H9 (cell line): ENCODE results near the gene NHERF1. TPM values are rescaled to one million over a fixed set of nuclear protein-coding genes. Genes with fewer than 3 reads are reported as not detected.

Experiments used
- DNase-seq: peaks from one replicate; pipeline ENCODE4 v3.0.0-alpha.2; 2017
- H2AFZ ChIP-seq: one replicate; pipeline ENCODE4 v1.6.1; 2013; ENCODE audit warnings: mild to moderate bottlenecking, low read length, control low read depth, moderate library complexity
- H2AK5ac ChIP-seq: 2 replicates; pipeline ENCODE4 v1.6.1; 2013; ENCODE audit warnings: low read length, control low read depth, mixed read lengths; ENCODE audit not compliant: insufficient read length
- H2BK120ac ChIP-seq: one replicate; pipeline ENCODE4 v1.6.1; 2013; ENCODE audit warnings: low read depth, mild to moderate bottlenecking, low read length, control low read depth, inconsistent platforms; ENCODE audit not compliant: poor library complexity, severe bottlenecking
- H2BK12ac ChIP-seq: 2 replicates; pipeline ENCODE4 v1.6.1; 2013; ENCODE audit warnings: low read length, control low read depth, mixed read lengths, low read depth; ENCODE audit not compliant: insufficient read length
- H2BK15ac ChIP-seq: 2 replicates; pipeline ENCODE4 v1.6.1; 2013; ENCODE audit warnings: low read depth, low read length, control low read depth
- H2BK20ac ChIP-seq: one replicate; pipeline ENCODE4 v1.6.1; 2013; ENCODE audit warnings: low read depth, mild to moderate bottlenecking, low read length, control low read depth, inconsistent platforms; ENCODE audit not compliant: poor library complexity, severe bottlenecking
- H2BK5ac ChIP-seq: 2 replicates; pipeline ENCODE4 v1.6.1; 2013; ENCODE audit warnings: low read length, control low read depth, mixed read lengths; ENCODE audit not compliant: insufficient read length
- H3K14ac ChIP-seq: 2 replicates; pipeline ENCODE4 v1.6.1; 2013; ENCODE audit warnings: low read length, control low read depth; ENCODE audit not compliant: insufficient read depth
- H3K18ac ChIP-seq: 2 replicates; pipeline ENCODE4 v1.6.1; 2013; ENCODE audit warnings: low read depth, mild to moderate bottlenecking, mixed read lengths, low read length, control low read depth; ENCODE audit not compliant: insufficient read length
- H3K23ac ChIP-seq: 2 replicates; pipeline ENCODE4 v1.6.1; 2013; ENCODE audit warnings: low read length, control low read depth, mixed read lengths, low read depth; ENCODE audit not compliant: insufficient read length
- H3K23me2 ChIP-seq: 2 replicates; pipeline ENCODE4 v1.6.1; 2013; ENCODE audit warnings: low read depth, mild to moderate bottlenecking, mixed read lengths, low read length, control low read depth; ENCODE audit not compliant: insufficient read length, poor library complexity, severe bottlenecking
- H3K27ac ChIP-seq: 2 replicates; pipeline ENCODE4 v1.5.1; 2013; ENCODE audit warnings: low read length, control low read depth, mixed read lengths, low read depth; ENCODE audit not compliant: insufficient read length
- H3K27me3 ChIP-seq: 2 replicates; pipeline ENCODE4 v1.6.1; 2013; ENCODE audit warnings: low read length, control low read depth, inconsistent platforms; ENCODE audit not compliant: insufficient read depth
- H3K4ac ChIP-seq: 2 replicates; pipeline ENCODE4 v1.6.1; 2013; ENCODE audit warnings: low read depth, mild to moderate bottlenecking, control low read depth, inconsistent platforms, low read length, moderate library complexity
- H3K4me1 ChIP-seq: 2 replicates; pipeline ENCODE4 v1.6.1; 2013; ENCODE audit warnings: low read length, control low read depth, inconsistent platforms; ENCODE audit not compliant: insufficient read depth
- H3K4me2 ChIP-seq: 2 replicates; pipeline ENCODE4 v1.6.1; 2013; ENCODE audit warnings: low read length, control low read depth, mixed read lengths; ENCODE audit not compliant: insufficient read length, insufficient read depth
- H3K56ac ChIP-seq: 2 replicates; pipeline ENCODE4 v1.6.1; 2013; ENCODE audit warnings: low read depth, mild to moderate bottlenecking, mixed read lengths, low read length, control low read depth; ENCODE audit not compliant: insufficient read length
- H3K79me1 ChIP-seq: 2 replicates; pipeline ENCODE4 v1.6.1; 2013; ENCODE audit warnings: low read depth, mild to moderate bottlenecking, moderate library complexity, low read length, control low read depth, inconsistent platforms; ENCODE audit not compliant: insufficient read depth, poor library complexity, severe bottlenecking
- H3K79me2 ChIP-seq: 2 replicates; pipeline ENCODE4 v1.6.1; 2013; ENCODE audit warnings: low read length, control low read depth, inconsistent platforms; ENCODE audit not compliant: insufficient read depth
- H3K9ac ChIP-seq: 2 replicates; pipeline ENCODE4 v1.6.1; 2013; ENCODE audit warnings: low read length, control low read depth, mixed read lengths; ENCODE audit not compliant: insufficient read length; ENCODE audit errors: extremely low read depth
- H3K9me3 ChIP-seq: one replicate; pipeline ENCODE4 v1.6.1; 2013; ENCODE audit warnings: low read depth, low read length, inconsistent platforms; ENCODE audit not compliant: control insufficient read depth
- H3T11ph ChIP-seq: one replicate; pipeline ENCODE4 v1.6.1; 2013; ENCODE audit warnings: mild to moderate bottlenecking, low read length, control low read depth, inconsistent platforms
- H4K20me1 ChIP-seq: one replicate; pipeline ENCODE4 v1.6.1; 2013; ENCODE audit not compliant: control insufficient read depth, insufficient read length, insufficient read depth
- H4K5ac ChIP-seq: 2 replicates; pipeline ENCODE4 v1.6.1; 2013; ENCODE audit warnings: low read depth, mild to moderate bottlenecking, mixed read lengths, low read length, control low read depth; ENCODE audit not compliant: insufficient read length
- H4K8ac ChIP-seq: replicated peaks from 2 replicates; pipeline ENCODE4 v1.6.1; 2013; ENCODE audit warnings: low read length, control low read depth, mixed read lengths, low read depth; ENCODE audit not compliant: insufficient read length
- H4K91ac ChIP-seq: 2 replicates; pipeline ENCODE4 v1.6.1; 2013; ENCODE audit warnings: low read depth, mild to moderate bottlenecking, moderate library complexity, mixed read lengths, low read length, control low read depth; ENCODE audit not compliant: insufficient read length
- H3K27ac Mint-ChIP-seq, 3 experiments: 2 replicates in 2 of 3; 3 replicates in 1 of 3; pipeline ENCODE4 v1.8.0; 2020 to 2021; ENCODE audit warnings: mixed read lengths in 3 of 3, mild to moderate bottlenecking in 1 of 3, moderate library complexity in 1 of 3
- H3K27me3 Mint-ChIP-seq: 2 replicates; pipeline ENCODE4 v1.8.0; 2021; ENCODE audit warnings: low read depth, mild to moderate bottlenecking, moderate library complexity, mixed read lengths
- H3K36me3 Mint-ChIP-seq, 3 experiments: 2 replicates in 2 of 3; 3 replicates in 1 of 3; pipeline ENCODE4 v1.8.0; 2020 to 2021; ENCODE audit warnings: low read depth in 3 of 3, mixed read lengths in 3 of 3; ENCODE audit not compliant: insufficient read depth in 1 of 3
- H3K4me1 Mint-ChIP-seq, 2 experiments: 2 replicates each; pipeline ENCODE4 v1.8.0; 2020; ENCODE audit warnings: mixed read lengths in 2 of 2
- H3K4me3 Mint-ChIP-seq, 2 experiments: 2 replicates in 1 of 2; 3 replicates in 1 of 2; pipeline ENCODE4 v1.8.0; 2020 to 2021; ENCODE audit warnings: mild to moderate bottlenecking in 2 of 2, mixed read lengths in 2 of 2, moderate library complexity in 1 of 2
- H3K9me3 Mint-ChIP-seq, 2 experiments: 2 replicates in 1 of 2; 3 replicates in 1 of 2; pipeline ENCODE4 v1.8.0; 2020; ENCODE audit warnings: mild to moderate bottlenecking in 2 of 2, mixed read lengths in 2 of 2, moderate library complexity in 1 of 2
- WGBS: extraction: QIAGEN DNeasy Blood & Tissue Kit; methylation state at CpG from one replicate; pipeline ENCODE4 v1.1.7; 2013; ENCODE audit warnings: missing lambda C conversion rate, low lambda C conversion rate, mixed read lengths; ENCODE audit not compliant: insufficient read length; ENCODE audit errors: extremely low coverage; 5-methylcytosine and 5-hydroxymethylcytosine counted together
- total RNA-seq: library from RNA; stranded (reverse); gene quantifications from 2 replicates; pipeline ENCODE4 v1.2.1, GENCODE V29; 2021
- TF ChIP-seq, protein P1 (sequence below): fragments of 200-600 bp; sonication (generic); conservative IDR thresholded peaks from 3 replicates; pipeline ENCODE4 v1.8.0; 2021; ENCODE audit warnings: antibody characterized with exemption, mild to moderate bottlenecking

NHERF1 gene
- total RNA-seq, 1 experiment from 2014 or later = 74.4 TPM

DNA sequence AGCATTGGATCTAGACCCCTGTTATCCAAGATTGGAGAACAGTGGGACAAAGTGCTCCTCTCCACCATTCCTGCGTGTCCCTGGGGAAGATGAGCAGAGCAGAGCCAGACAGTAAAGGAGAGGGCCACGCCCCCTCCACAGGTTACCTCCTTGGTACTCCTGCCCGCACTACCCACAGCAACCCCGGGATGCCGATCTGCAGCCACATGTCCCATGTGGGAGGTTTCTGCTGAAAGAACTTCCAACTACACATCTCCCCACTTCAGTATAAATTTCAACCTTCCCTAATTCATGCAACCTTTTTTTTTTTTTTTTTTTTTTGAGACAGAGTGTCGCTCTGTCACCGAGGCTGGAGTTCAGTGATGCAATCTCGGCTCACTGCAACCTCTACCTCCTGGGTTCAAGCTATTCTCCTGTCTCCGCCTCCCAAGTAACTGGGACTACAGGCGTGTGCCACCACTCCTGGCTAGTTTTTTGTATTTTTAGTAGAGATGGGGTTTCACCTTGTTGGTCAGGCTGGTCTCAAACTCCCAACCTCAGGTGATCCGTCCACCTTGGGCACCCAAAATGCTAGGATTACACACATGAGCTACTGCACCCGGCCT is 9.1 kb upstream of the NHERF1 start:
- Histone ChIP-seq H3K27ac (no peak overlapping the region), H2AK5ac (no peak overlapping the region), H4K91ac (no peak overlapping the region), H3K14ac (no peak overlapping the region), H2AFZ (no peak overlapping the region), H4K5ac (no peak overlapping the region), H3K79me1 (no peaks in the 10 kb centered on the region), H2BK12ac (no peak overlapping the region), H3K27me3 (no peaks in the 10 kb centered on the region), H3K79me2 (no peaks in the 10 kb centered on the region), H3K9me3 (no peaks in the 10 kb centered on the region), H3K9ac (no peak overlapping the region), H3K23me2 (peaks cover 9% of the 10 kb centered on the region), H3K4me1 (peaks cover 4% of the 10 kb centered on the region; the same call in 1 of the 2 replicates), H3K56ac (no peak overlapping the region), H3K18ac (no peak overlapping the region), H2BK20ac (no peak overlapping the region), H4K8ac (no peak overlapping the region), H4K20me1 (no peaks in the 10 kb centered on the region), H2BK15ac (no peak overlapping the region), H3T11ph (no peak overlapping the region), H2BK120ac (no peak overlapping the region), H2BK5ac (no peak overlapping the region), H3K4me2 (no peak overlapping the region), H3K4ac (no peak overlapping the region), H3K23ac (no peak overlapping the region)
- Mint-ChIP-seq H3K27ac (no peak overlapping the region; a peak in 1 of 7 replicates), H3K9me3 (no peaks in the 10 kb centered on the region; a peak in 1 of 5 replicates), H3K36me3 (no peaks in the 10 kb centered on the region; a peak in 1 of 7 replicates), H3K27me3 (peaks cover 26% of the 10 kb centered on the region), H3K4me1 (peaks cover 22 to 23% of the 10 kb centered on the region in 2 experiments), H3K4me3 (peak overlapping the region in 1 of 2 experiments; percentile 50; a peak in 2 of 5 replicates)
- no peak for DNase-seq
- WGBS = no CpG with 5 or more reads among the region's 12 CpGs
- TF ChIP-seq, protein P1, sequence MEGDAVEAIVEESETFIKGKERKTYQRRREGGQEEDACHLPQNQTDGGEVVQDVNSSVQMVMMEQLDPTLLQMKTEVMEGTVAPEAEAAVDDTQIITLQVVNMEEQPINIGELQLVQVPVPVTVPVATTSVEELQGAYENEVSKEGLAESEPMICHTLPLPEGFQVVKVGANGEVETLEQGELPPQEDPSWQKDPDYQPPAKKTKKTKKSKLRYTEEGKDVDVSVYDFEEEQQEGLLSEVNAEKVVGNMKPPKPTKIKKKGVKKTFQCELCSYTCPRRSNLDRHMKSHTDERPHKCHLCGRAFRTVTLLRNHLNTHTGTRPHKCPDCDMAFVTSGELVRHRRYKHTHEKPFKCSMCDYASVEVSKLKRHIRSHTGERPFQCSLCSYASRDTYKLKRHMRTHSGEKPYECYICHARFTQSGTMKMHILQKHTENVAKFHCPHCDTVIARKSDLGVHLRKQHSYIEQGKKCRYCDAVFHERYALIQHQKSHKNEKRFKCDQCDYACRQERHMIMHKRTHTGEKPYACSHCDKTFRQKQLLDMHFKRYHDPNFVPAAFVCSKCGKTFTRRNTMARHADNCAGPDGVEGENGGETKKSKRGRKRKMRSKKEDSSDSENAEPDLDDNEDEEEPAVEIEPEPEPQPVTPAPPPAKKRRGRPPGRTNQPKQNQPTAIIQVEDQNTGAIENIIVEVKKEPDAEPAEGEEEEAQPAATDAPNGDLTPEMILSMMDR = no peak
